ENCODE results near the gene USP20.

The USP20 gene

GRCh38 chr9:129875687-129876395 is 40.6 kb downstream of the USP20 start:
- DNase-seq (ENCODE audit: low read depth) = no peak

- DNase-seq (ENCODE audit: low read depth) = no peak
Measured at GRCh38 chr9:129876815-129877214, 41.6 kb downstream of the USP20 start.

DNA sequence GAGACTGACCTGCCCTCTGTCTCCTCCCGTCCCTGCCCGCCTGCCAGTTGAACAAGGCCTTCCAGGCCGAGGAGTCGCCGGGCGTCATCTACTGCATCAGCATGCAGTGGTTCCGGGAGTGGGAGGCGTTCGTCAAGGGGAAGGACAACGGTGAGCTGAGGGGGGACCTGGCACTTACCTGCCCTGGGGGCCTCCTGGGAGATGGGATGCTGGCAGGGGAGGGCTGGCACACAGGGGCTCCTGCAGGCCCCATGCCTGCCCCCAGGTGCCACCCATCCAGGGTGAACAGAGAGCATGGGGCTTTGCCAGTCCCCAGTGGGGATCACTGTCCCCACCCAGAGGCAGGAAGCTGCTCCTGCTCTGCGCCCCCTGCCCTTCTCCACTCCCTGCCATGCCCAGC is 43.0 kb downstream of the USP20 start:
- DNase-seq (ENCODE audit: low read depth) = no peak

DNA sequence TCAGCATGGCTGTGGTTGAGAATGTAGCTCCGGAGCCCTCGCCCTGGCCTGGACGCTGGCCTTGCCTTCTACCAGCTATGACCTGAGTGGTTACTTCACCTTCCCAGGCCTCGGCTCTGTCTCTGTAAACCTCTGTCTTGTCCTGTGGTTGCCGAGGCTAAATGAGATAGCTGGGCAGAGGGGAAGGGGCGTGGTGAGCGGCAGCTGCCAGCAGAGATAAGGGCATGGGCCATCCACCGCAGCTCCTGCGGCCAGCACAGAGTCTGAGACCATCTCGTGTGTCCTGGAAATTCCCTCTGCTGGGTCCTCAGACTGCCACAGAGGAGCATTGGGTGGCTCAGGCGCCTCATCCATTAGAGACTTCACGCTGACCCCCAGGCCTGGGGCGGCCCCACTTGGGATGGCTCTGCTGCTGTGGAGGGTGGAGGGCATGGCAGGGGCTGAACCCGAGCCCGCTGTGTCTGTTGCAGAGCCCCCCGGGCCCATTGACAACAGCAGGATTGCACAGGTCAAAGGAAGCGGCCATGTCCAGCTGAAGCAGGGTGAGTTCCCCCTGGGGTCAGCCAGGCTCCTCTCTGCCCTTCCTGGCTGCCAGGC is 43.9 kb downstream of the USP20 start:
- DNase-seq (ENCODE audit: low read depth) = no peak

GRCh38 chr9:129879991-129880653 is 44.9 kb downstream of the USP20 start:
- DNase-seq (ENCODE audit: low read depth) = no peak

- DNase-seq (ENCODE audit: low read depth) = no peak
Measured at GRCh38 chr9:129880654-129881546, 45.6 kb downstream of the USP20 start.

DNA sequence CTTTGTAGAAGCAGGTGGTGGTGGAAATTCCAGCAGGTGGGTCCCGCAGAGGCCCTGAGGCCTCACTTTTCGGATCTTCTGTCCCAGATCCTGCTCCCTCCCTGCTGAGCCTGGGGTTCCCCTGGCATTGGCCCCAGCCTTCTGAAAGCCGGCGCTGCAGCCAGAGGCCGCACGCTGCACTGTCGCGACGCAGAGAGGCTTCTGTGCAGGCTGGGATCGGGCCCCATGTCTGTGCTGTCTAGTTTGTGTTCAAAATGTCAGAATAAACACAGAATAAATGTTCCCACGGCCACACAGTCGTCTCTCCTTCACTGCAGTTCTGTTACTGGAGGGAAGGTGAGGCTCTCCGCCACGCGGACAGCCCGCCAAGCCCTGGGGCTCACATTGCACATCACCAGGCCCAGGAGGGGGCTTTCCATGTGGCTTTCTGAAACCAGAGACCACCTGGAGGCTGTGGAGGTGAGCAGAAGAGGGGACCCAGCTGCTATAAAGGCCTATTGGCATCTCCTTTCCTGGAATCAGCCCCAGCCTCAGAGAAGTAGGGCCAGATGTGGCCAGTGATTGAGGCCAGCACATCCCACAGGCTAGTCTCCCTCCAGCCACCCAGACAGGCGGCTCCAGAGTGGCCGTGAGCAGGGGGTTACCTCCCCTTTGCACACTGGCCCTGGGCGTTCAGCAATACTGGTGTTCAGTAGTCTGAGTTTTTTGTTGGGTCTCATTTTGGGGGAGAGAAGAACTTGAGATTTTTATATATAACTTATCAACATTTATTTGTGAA is 46.5 kb downstream of the USP20 start:
- DNase-seq (ENCODE audit: low read depth) = no peak

GRCh38 chr9:129884220-129885017 is 49.2 kb downstream of the USP20 start:
- peak; percentile 91 for DNase-seq (ENCODE audit: low read depth)

- DNase-seq (ENCODE audit: low read depth) = no peak
Measured at GRCh38 chr9:129885018-129885669, 49.9 kb downstream of the USP20 start.

GRCh38 chr9:129885670-129886106 is 50.4 kb downstream of the USP20 start:
- DNase-seq (ENCODE audit: low read depth) = peak; percentile 84

DNA sequence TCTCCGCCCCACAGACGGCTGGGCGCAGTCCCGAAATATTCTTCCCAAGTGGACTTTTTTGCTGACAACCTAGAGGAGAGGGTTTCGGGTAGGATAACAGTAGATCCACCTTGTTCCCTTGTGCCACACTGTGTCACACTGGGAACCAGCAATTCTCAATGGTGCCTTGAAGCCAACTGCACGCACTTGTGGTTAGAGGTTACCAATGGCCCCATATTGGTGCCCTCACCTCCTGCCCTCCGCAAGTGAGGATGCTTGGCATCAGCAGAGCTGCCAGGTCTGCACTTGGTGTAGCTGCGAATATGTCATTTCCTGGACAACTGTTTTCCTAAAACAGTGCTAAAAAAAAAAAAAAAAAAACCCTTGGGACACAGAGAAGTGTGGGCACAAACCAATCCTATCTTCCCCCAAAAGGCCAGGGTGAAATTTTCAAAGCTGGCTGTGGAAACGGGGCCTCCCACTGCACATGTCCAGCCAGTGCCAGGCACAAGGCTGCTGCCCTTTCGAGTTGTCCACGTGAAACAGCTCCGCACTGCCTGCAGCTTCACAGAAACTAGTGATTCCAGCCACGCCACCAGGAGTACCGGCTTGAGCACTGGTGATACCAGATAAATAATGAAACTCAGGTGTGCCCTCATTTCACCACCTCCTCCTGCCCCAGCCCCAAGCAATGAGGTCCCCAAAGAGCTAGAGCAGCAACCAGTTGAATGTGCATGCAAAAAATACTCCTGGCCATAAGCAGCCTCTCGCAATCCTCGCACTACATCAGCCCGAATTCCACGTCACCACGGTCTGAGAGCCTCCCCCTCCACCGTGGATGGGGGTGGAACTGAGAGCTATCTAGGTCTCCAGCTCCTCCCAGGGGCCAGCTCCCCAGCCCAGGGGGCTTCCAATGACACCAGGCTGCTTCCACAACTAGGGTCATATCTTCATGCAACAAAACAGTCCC is 51.2 kb downstream of the USP20 start:
- no peak for DNase-seq (ENCODE audit: low read depth)

DNA sequence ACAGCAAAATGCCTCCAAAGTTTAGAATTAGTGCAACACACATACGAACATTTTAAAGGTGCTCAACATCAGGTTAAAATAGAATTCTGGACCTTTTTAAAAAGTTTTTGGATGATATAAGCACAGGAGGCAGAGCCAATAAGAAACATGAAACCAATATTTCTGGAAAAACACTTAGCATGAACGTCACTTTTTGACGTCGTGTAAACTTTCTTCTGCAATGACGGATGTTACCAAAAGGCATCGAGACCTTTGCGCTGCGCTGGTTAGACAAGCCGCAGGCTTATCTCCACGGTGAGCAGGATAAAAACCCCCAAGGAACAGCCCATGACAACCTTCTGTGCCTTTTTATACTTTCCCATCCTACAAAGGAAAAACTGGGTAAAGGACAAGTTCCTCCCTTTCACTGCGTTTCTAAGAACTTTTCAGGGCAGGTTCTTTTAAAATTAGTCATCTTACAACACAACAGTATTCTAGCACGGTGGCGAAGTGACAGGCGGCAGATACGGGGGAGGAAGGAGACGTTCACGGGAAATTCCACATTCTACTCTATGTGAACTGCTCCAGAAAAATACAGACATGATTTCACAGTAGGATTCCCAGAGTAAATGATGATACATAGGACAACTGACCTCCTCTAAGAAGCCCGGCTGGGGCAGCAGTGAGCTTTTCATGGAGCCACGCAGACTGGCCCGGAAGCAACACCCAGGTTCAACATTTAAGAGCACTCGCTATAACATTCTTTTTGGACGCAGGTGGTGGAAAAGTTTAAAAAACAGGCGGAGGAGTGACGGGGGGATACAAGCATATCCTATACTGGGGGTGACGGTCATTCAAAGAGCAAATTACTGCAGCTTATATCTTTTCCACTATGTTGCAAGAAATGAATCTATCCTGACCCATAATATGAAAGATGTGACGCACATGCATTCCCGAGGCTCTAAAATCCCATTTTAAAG is 52.4 kb downstream of the USP20 start:
- no peak for DNase-seq (ENCODE audit: low read depth)

GRCh38 chr9:129888293-129889121 is 53.2 kb downstream of the USP20 start:
- peak; percentile 75 for DNase-seq (ENCODE audit: low read depth)

GRCh38 chr9:129889122-129889940 is 54.1 kb downstream of the USP20 start:
- DNase-seq (ENCODE audit: low read depth) = no peak

- peak; percentile 37 for DNase-seq (ENCODE audit: low read depth)
Measured at GRCh38 chr9:129889941-129890717, 54.9 kb downstream of the USP20 start.
